ENCODE data around the gene FKBP9.
"Not testable (repeated sequence)": the region's sequence is repeated elsewhere in the genome, so short reads cannot be mapped to it uniquely, and the experiment has no call there.

The FKBP9 gene

DNA sequence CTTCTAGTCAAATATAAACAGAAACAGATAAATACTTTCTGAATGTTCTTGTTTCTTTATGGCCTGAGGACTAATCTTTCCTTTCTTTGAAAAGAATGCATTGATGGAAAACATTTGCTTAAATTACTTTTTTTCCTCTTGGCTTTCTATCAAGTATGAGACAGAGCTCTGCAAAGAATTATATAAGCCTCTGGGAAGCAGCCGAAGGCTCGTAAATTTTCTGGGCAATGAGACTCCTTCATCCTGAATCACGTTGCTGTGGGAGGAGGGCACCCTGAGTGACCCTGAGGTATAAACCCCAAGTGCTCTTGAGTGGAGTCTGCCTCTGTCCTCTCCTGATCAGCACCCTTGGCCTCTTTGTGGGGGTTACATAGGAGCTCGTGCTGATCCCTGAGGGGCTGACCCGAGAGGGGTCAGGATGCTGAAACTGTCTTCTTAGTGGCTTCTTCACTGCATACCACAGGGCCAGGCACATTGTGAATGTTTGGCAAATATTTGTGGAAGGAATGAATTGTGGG lies 33.9 kb downstream of the FKBP9 start:
- H3K4me3 ChIP-seq, H3K27ac ChIP-seq, H4K20me1 ChIP-seq, H3K36me3 ChIP-seq, H3K9me3 ChIP-seq, H3K9ac ChIP-seq: not testable (repeated sequence)
- Histone ChIP-seq H3K4me1 (peaks cover 26% of the 10 kb centered on the region), H3K4me2 (peak overlapping the region; percentile 55), H3K27me3 (peaks cover 37% of the 10 kb centered on the region)

DNA sequence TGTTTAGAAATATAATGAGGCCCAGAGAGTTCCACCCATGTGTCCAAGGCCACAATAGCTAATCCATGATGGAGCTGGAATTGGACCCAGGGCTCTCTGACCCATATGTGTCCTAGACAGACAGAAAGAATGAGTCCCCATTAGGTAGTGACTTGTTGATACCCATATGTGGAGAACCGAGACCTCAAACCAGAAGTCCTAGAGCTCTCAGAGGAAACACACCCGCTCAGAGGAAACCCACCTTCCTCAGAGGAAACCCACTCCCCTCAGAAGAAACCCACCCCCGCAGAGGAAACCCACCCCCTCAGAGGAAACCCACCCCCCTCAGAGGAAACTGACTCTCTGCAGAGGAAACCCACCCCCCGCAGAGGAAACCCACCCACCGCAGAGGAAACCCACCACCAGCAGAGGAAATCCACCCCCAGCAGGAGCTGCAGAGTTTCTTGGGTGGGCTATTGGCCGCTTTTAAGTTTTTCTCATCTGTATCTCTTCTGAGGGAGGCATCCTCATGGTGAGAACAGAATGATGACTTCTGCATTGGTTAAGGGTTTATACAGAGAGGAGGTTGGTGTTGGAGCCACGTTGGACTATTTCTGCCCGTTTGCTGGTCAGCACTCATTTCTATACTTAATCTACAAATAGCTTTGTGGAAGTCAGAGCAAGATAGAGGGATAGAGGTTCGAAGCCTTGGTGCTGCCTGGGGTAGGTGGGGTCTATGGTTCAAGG lies 34.9 kb downstream of the FKBP9 start:
- H3K4me3 ChIP-seq, H3K9ac ChIP-seq, H4K20me1 ChIP-seq, H3K36me3 ChIP-seq, H3K9me3 ChIP-seq, H3K27ac ChIP-seq: not testable (repeated sequence)
- Histone ChIP-seq H3K4me2 (peak overlapping the region; percentile 55), H3K27me3 (peaks cover 39% of the 10 kb centered on the region), H3K4me1 (peaks cover 26% of the 10 kb centered on the region)

DNA sequence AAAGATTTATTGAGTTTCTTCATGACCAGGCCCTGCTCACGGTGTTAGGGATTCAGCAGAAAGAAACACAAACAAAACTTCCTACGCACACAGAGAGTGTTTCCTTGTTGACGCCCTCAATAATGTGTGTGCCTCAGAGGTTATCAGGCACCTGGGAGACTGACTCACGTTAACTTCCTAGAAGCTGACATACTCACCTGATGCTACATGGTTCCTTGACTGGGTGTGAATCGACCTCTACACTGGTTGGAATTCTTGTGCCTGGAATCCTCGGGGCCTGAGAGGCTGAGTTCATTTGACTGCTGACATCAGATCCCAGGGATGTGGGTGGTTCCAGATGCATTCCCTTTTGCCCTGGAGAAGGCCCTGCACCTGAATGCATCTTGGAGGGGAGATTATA lies 35.5 kb downstream of the FKBP9 start:
- not testable (repeated sequence) for H3K4me2 ChIP-seq, H3K27ac ChIP-seq
- H3K27me3 ChIP-seq: peaks cover 37% of the 10 kb centered on the region

DNA sequence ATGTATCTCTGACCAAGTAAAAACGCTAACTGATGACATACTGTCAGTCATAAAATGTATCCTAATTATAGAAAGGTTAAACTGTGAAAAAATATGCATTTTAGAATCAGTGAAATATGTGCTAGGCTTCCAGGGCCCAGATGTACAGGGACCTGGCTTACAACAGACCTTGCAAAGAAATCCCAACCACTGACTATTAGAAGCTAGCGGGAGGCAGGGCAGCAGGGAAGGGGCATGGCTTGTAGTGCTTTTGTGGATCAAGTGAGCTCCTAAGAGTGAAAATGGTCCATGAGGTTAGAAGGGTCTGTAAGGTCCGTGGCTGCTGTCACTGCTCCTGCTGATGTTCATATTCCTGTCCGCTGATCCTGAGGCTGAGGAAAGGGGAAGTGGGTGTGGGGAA lies 40.7 kb downstream of the FKBP9 start:
- not testable (repeated sequence) for H3K4me1 ChIP-seq, H3K27ac ChIP-seq, H3K4me2 ChIP-seq, H3K9me3 ChIP-seq, H3K9ac ChIP-seq, H3K4me3 ChIP-seq, H4K20me1 ChIP-seq, H3K36me3 ChIP-seq
- H3K27me3 ChIP-seq: peaks cover 14% of the 10 kb centered on the region

More for the DNA sequence above, 35.5 kb downstream of the FKBP9 start:
- not testable (repeated sequence) for H3K9me3 ChIP-seq, H4K20me1 ChIP-seq, H3K4me3 ChIP-seq, H3K9ac ChIP-seq, H3K36me3 ChIP-seq
- peaks cover 26% of the 10 kb centered on the region for H3K4me1 ChIP-seq

DNA sequence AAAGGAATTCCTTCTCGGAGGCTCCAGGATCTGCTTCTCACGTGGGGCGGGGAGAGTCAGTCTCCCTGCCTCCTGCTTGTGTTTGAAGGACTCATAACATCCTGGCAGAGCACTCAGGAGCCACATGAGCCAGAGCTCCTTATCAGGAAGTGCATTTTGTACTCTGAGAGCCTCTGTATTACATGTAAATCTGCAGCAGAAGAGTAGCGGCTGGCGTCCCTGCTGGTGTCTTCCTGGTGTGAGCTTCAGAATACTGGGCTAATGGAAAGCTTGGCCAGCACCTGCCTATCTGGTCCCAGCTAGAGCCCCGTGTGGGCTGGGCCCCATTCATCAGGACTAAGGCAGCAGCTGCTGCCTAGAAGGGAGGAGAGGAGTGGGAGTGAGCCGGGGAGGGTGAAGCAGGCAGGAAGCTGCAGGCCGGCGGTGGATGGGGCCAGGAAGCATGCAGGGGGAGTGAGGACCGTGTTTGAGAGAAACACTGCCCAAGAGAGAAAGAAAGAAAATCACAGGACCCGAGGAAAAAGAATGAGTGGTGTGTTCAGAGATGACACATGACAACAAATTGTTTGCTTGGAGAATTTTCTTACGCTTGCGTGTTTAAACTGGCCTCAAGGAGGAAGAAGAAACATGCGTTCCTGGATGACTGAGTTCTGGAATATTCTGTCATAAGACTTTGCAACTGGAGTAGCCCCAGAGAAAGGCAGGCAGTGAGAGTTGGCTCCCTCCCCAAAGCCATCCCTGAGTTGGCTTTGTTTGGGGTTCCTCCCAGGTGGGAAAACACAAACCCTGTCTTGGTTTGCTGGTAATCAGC lies 41.3 kb downstream of the FKBP9 start:
- H3K36me3 ChIP-seq, H3K9me3 ChIP-seq, H3K4me3 ChIP-seq, H3K4me1 ChIP-seq, H4K20me1 ChIP-seq, H3K9ac ChIP-seq, H3K4me2 ChIP-seq, H3K27ac ChIP-seq: not testable (repeated sequence)
- H3K27me3 ChIP-seq: peaks cover 13% of the 10 kb centered on the region

DNA sequence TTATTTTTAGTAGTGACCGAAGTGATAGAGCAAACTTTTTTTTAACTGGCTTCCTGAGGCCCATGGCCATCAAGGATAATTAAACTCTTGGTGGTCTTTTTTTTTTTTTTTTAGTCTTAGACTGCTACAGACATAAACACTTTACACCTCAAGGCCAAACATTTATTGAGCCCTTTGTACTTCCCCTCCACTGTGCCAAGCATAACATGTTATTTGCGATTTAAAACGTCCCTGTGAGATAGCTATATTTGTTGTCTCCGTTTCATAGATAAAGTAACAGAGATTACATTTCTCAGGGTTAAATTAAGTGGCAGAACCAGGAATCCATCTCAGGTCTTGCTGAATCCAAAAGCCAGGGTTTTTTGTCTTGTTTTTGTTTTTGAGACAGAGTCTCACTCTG lies 42.1 kb downstream of the FKBP9 start:
- peaks cover 13% of the 10 kb centered on the region for H3K27me3 ChIP-seq
- not testable (repeated sequence) for H3K9ac ChIP-seq, H3K36me3 ChIP-seq, H3K4me2 ChIP-seq, H3K4me1 ChIP-seq, H3K4me3 ChIP-seq, H3K9me3 ChIP-seq, H4K20me1 ChIP-seq, H3K27ac ChIP-seq

DNA sequence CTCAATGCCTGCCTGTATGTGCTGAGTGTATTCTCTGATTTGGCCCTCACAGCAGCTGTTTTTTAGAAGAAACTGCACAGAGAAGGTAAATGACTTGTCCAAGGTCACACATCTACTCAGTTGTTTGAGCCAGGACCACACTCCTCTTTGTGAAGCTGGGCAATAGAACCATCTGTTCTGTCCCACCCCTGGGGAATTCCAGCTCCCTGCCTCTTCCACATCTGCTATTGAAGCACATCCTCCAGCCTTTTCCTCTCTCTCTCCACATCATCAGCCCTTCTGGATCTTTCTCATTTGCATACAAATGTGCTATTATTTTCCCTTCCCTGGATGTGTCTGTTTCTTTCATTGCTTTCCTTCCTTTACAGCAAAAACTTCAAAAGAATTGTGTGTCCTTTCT lies 45.9 kb downstream of the FKBP9 start:
- H3K9ac ChIP-seq, H3K4me2 ChIP-seq, H3K36me3 ChIP-seq, H3K9me3 ChIP-seq, H3K27me3 ChIP-seq, H3K4me1 ChIP-seq, H4K20me1 ChIP-seq, H3K27ac ChIP-seq, H3K4me3 ChIP-seq: not testable (repeated sequence)

DNA sequence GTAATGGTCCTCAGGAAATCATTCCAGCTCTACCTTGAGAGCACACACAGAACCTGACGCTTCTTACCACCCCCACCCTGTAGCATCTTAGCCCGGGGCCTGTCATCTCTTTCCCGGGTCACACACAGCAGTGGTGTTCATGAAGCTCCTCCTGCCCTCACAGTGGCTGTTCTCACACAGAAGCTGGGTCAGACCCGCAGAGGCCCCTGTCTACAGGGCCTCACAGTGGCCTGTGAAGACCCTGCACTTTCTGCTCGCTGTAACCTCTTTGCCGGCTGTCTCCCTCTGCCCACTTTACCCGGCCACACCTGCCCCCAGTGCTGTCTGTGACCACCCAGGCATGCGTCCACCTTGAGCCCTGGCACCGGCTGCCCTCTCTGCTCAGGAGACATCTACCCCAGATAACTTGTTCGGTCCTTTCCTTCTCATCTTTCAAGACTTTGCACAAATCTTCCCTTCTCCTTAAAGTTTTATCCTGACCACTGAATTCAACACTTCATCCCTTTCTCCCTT lies 46.9 kb downstream of the FKBP9 start:
- H3K4me3 ChIP-seq, H3K36me3 ChIP-seq, H3K9ac ChIP-seq, H3K27ac ChIP-seq, H3K9me3 ChIP-seq, H4K20me1 ChIP-seq, H3K4me2 ChIP-seq, H3K27me3 ChIP-seq, H3K4me1 ChIP-seq: not testable (repeated sequence)

DNA sequence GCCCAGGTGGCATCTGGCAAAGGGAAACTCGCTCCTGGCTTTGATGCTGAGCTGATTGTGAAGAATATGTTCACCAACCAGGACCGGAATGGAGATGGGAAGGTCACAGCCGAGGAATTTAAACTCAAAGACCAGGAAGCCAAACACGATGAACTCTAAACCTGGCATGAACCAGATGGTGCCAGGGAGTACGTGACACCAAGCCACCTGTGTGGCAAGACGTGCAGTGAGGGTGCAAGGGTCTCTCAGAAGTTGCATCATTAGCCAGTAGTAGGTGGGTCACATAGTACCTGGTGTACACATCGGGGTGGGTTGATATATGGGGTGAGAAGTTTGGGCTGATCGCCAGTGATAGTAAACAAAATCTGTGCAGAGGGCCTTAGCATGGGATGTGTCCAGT lies 48.0 kb downstream of the FKBP9 start:
- not testable (repeated sequence) for H3K9ac ChIP-seq, H3K27me3 ChIP-seq, H3K4me3 ChIP-seq, H3K4me2 ChIP-seq, H4K20me1 ChIP-seq, H3K27ac ChIP-seq, H3K9me3 ChIP-seq, H3K36me3 ChIP-seq, H3K4me1 ChIP-seq

DNA sequence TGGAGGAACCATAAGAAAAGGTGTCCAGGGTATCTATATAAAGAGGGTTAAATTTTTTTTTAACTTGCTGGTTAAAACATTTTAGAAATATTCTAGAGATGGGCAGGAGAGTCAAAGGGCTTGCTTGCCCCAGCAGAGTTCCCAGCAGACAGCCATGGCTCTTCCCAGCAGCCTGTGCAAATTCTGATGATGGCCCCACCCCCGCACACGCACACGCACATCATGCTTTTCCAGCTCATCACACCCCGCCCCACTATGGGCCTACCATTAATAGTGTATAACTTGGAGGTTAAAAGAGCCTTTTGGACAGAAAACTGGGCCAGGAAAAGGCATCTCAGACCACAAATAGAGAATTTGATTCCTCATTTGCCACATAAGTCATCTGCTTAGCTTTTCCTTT lies 48.5 kb downstream of the FKBP9 start:
- not testable (repeated sequence) for H3K4me2 ChIP-seq, H4K20me1 ChIP-seq, H3K4me1 ChIP-seq, H3K27ac ChIP-seq, H3K36me3 ChIP-seq, H3K9ac ChIP-seq, H3K9me3 ChIP-seq, H3K27me3 ChIP-seq, H3K4me3 ChIP-seq

DNA sequence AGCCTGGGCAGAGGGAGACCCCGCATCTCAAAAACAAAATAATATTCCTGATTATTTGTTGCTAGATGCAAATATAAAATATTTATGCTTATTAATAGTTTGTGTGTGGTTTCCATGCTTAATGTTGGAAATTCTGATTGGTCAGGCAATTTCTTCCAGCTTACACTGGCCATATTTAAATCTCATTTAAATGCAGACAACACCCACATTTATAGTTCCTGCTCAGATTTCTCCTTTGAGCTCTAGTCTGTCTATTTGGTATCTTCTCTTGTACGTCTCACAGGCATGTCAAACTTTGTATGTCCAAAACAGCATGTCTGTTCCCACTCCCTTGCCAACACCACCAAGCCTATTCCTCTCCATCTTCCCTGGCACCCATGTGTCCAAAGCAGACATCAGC lies 52.5 kb downstream of the FKBP9 start:
- Histone ChIP-seq H3K4me1 (no peaks in the 10 kb centered on the region), H3K4me3 (no peak overlapping the region), H3K9me3 (no peaks in the 10 kb centered on the region), H3K27me3 (no peaks in the 10 kb centered on the region), H3K4me2 (no peak overlapping the region), H3K27ac (no peak overlapping the region), H3K36me3 (peaks cover 44% of the 10 kb centered on the region), H4K20me1 (no peaks in the 10 kb centered on the region), H3K9ac (no peak overlapping the region)
- no peak for TF ChIP-seq Cebpa-rat (IDR thresholded peaks at IDR 0.05)
